ENCODE measurements around the gene TPI1.

The TPI1 gene

GRCh38 chr12:6833189-6833890 is 34.0 kb upstream of the TPI1 start:
- DNase-seq = no peak
- Mint-ChIP-seq H3K9me3 (no peaks in the 10 kb centered on the region), H3K4me1 (peaks cover 12% of the 10 kb centered on the region), H3K27ac (no peak overlapping the region), H3K27me3 (peaks cover 50% of the 10 kb centered on the region), H3K4me3 (no peak overlapping the region), H3K36me3 (no peaks in the 10 kb centered on the region)
- CTCF ChIA-PET = interaction anchor here (1.7 to 4.4 kb wide), 6 partner anchors 10 to 212 kb away, joined by 5 to 30 read pairs (median 6); partner anchors contain the start of genes MLF2 and SPSB2

- H3K27me3 Mint-ChIP-seq = peaks cover 48% of the 10 kb centered on the region
- H3K4me1 Mint-ChIP-seq = peaks cover 6% of the 10 kb centered on the region
- CTCF ChIA-PET = interaction anchor here (1.0 to 4.4 kb wide), 12 partner anchors 9 to 263 kb away, joined by 3 to 38 read pairs (median 6); partner anchors contain the start of genes CDCA3, MLF2, SPSB2 and USP5
- H3K4me3 Mint-ChIP-seq = no peak overlapping the region
- H3K36me3 Mint-ChIP-seq = no peaks in the 10 kb centered on the region
- H3K27ac Mint-ChIP-seq = no peak overlapping the region
- DNase-seq = no peak
- no peaks in the 10 kb centered on the region for H3K9me3 Mint-ChIP-seq
Measured at GRCh38 chr12:6834254-6834653, 33.1 kb upstream of the TPI1 start.

GRCh38 chr12:6834873-6835272 is 32.5 kb upstream of the TPI1 start:
- Mint-ChIP-seq H3K9me3 (no peaks in the 10 kb centered on the region), H3K4me3 (no peak overlapping the region), H3K4me1 (peaks cover 4% of the 10 kb centered on the region), H3K27me3 (peaks cover 44% of the 10 kb centered on the region), H3K36me3 (no peaks in the 10 kb centered on the region), H3K27ac (no peak overlapping the region)
- no peak for DNase-seq
- CTCF ChIA-PET = interaction anchor here (1.0 to 4.4 kb wide), 13 partner anchors 9 to 264 kb away, joined by 3 to 38 read pairs (median 5); partner anchors contain the start of genes CDCA3, MLF2, SPSB2 and USP5

- Mint-ChIP-seq H3K4me3 (no peak overlapping the region), H3K36me3 (no peaks in the 10 kb centered on the region), H3K4me1 (peaks cover 4% of the 10 kb centered on the region), H3K9me3 (no peaks in the 10 kb centered on the region), H3K27ac (no peak overlapping the region), H3K27me3 (peaks cover 29% of the 10 kb centered on the region)
- CTCF ChIA-PET = interaction anchor here (1.4 to 4.4 kb wide), 5 partner anchors 7 to 83 kb away, joined by 4 to 38 read pairs (median 6); partner anchors contain the start of genes CDCA3, MLF2, P3H3 and USP5
- DNase-seq = no peak
Measured at GRCh38 chr12:6836851-6837250, 30.5 kb upstream of the TPI1 start.

GRCh38 chr12:6837370-6838060 is 29.8 kb upstream of the TPI1 start:
- no peaks in the 10 kb centered on the region for H3K36me3 Mint-ChIP-seq
- peaks cover 4% of the 10 kb centered on the region for H3K4me1 Mint-ChIP-seq
- peaks cover 24% of the 10 kb centered on the region for H3K27me3 Mint-ChIP-seq
- no peak for DNase-seq
- no peak overlapping the region for H3K4me3 Mint-ChIP-seq
- CTCF ChIA-PET = interaction anchor here (1.5 to 4.4 kb wide), 4 partner anchors 6 to 13 kb away, joined by 4 to 38 read pairs (median 16); partner anchors contain the start of genes CDCA3, P3H3 and USP5
- H3K27ac Mint-ChIP-seq = no peak overlapping the region
- H3K9me3 Mint-ChIP-seq = no peaks in the 10 kb centered on the region

- peaks cover 4% of the 10 kb centered on the region for H3K4me1 Mint-ChIP-seq
- CTCF ChIA-PET = interaction anchor here (0.9 to 2.3 kb wide), 4 partner anchors 11 to 268 kb away, joined by 3 to 5 read pairs (median 4); partner anchors contain the start of gene MLF2
- no peaks in the 10 kb centered on the region for H3K9me3 Mint-ChIP-seq
- no peaks in the 10 kb centered on the region for H3K36me3 Mint-ChIP-seq
- DNase-seq = no peak
- peaks cover 25% of the 10 kb centered on the region for H3K27me3 Mint-ChIP-seq
- H3K27ac Mint-ChIP-seq = no peak overlapping the region
- H3K4me3 Mint-ChIP-seq = no peak overlapping the region
Measured at GRCh38 chr12:6838854-6839253, 28.5 kb upstream of the TPI1 start.

GRCh38 chr12:6839482-6840201 is 27.7 kb upstream of the TPI1 start:
- CTCF ChIA-PET = interaction anchor here (0.9 to 2.3 kb wide), 5 partner anchors 11 to 269 kb away, joined by 3 to 7 read pairs (median 4); partner anchors contain the start of genes MLF2 and P3H3
- no peak overlapping the region for H3K27ac Mint-ChIP-seq
- H3K27me3 Mint-ChIP-seq = peaks cover 25% of the 10 kb centered on the region
- H3K4me3 Mint-ChIP-seq = no peak overlapping the region
- no peak for DNase-seq
- no peaks in the 10 kb centered on the region for H3K9me3 Mint-ChIP-seq
- H3K36me3 Mint-ChIP-seq = no peaks in the 10 kb centered on the region
- peaks cover 4% of the 10 kb centered on the region for H3K4me1 Mint-ChIP-seq

- Mint-ChIP-seq H3K4me1 (peaks cover 4% of the 10 kb centered on the region), H3K27ac (no peak overlapping the region), H3K27me3 (peaks cover 25% of the 10 kb centered on the region), H3K9me3 (no peaks in the 10 kb centered on the region), H3K4me3 (no peak overlapping the region), H3K36me3 (no peaks in the 10 kb centered on the region)
- CTCF ChIA-PET = interaction anchor here (1.3 to 2.3 kb wide), 2 partner anchors 12 to 87 kb away, joined by 5 to 7 read pairs; partner anchors contain the start of genes MLF2 and P3H3
- DNase-seq = no peak
Measured at GRCh38 chr12:6840330-6840729, 27.0 kb upstream of the TPI1 start.

- CTCF ChIA-PET = interaction anchor here (1.3 kb wide), 1 partner anchor 12 kb away, joined by 7 read pairs; the partner anchor contains the start of gene P3H3
- Mint-ChIP-seq H3K4me1 (no peaks in the 10 kb centered on the region), H3K4me3 (no peak within 1 kb of the TSS), H3K27ac (no peak within 1 kb of the TSS), H3K9me3 (no peaks in the 10 kb centered on the region), H3K36me3 (no peaks in the 10 kb centered on the region), H3K27me3 (peaks cover 25% of the 10 kb centered on the region)
- no peak for DNase-seq
Measured at GRCh38 chr12:6840761-6841515, 26.4 kb upstream of the TPI1 start, which contains the start of gene GNB3. Gene GNB3 (plus strand): TSS chr12:6840925. CDS start chr12:6841288, 363 bp downstream.

- DNase-seq = no peak
- Mint-ChIP-seq H3K27ac (no peak overlapping the region), H3K4me1 (no peaks in the 10 kb centered on the region), H3K9me3 (no peaks in the 10 kb centered on the region), H3K27me3 (peaks cover 22% of the 10 kb centered on the region), H3K4me3 (no peak overlapping the region), H3K36me3 (peaks cover 6% of the 10 kb centered on the region)
- CTCF ChIA-PET = interaction anchor here (1.4 to 3.9 kb wide), 2 partner anchors 7 to 28 kb away, joined by 3 to 29 read pairs; no protein-coding TSS in a partner anchor
Measured at GRCh38 chr12:6842075-6842474, 25.3 kb upstream of the TPI1 start.

GRCh38 chr12:6843118-6843902 is 24.0 kb upstream of the TPI1 start:
- no peaks in the 10 kb centered on the region for H3K9me3 Mint-ChIP-seq
- H3K4me1 Mint-ChIP-seq = peaks cover 9% of the 10 kb centered on the region
- H3K36me3 Mint-ChIP-seq = peaks cover 15% of the 10 kb centered on the region
- H3K4me3 Mint-ChIP-seq = no peak overlapping the region
- DNase-seq = no peak
- CTCF ChIA-PET = interaction anchor here (0.9 to 3.9 kb wide), 2 partner anchors 8 to 11 kb away, joined by 3 to 29 read pairs; no protein-coding TSS in a partner anchor
- no peak overlapping the region for H3K27ac Mint-ChIP-seq
- H3K27me3 Mint-ChIP-seq = peaks cover 20% of the 10 kb centered on the region

- Mint-ChIP-seq H3K9me3 (no peaks in the 10 kb centered on the region), H3K27ac (no peak overlapping the region), H3K27me3 (peaks cover 7% of the 10 kb centered on the region), H3K4me1 (peaks cover 28% of the 10 kb centered on the region), H3K36me3 (peaks cover 32% of the 10 kb centered on the region), H3K4me3 (no peak overlapping the region)
- DNase-seq = no peak
- CTCF ChIA-PET = interaction anchor here (3.9 kb wide), 1 partner anchor 10 kb away, joined by 29 read pairs; no protein-coding TSS in a partner anchor
Measured at GRCh38 chr12:6845395-6845794, 21.9 kb upstream of the TPI1 start.
